NCI-H2107 (cell line): ENCODE measurements around the gene SMU1.
A peak's percentile ranks its signal among the peaks of the same experiment; 100 is the strongest.

Experiments
- DNase-seq: peaks from one replicate; lab custom pipeline; 2025; lab: John Stamatoyannopoulos, UW

Gene SMU1

DNA sequence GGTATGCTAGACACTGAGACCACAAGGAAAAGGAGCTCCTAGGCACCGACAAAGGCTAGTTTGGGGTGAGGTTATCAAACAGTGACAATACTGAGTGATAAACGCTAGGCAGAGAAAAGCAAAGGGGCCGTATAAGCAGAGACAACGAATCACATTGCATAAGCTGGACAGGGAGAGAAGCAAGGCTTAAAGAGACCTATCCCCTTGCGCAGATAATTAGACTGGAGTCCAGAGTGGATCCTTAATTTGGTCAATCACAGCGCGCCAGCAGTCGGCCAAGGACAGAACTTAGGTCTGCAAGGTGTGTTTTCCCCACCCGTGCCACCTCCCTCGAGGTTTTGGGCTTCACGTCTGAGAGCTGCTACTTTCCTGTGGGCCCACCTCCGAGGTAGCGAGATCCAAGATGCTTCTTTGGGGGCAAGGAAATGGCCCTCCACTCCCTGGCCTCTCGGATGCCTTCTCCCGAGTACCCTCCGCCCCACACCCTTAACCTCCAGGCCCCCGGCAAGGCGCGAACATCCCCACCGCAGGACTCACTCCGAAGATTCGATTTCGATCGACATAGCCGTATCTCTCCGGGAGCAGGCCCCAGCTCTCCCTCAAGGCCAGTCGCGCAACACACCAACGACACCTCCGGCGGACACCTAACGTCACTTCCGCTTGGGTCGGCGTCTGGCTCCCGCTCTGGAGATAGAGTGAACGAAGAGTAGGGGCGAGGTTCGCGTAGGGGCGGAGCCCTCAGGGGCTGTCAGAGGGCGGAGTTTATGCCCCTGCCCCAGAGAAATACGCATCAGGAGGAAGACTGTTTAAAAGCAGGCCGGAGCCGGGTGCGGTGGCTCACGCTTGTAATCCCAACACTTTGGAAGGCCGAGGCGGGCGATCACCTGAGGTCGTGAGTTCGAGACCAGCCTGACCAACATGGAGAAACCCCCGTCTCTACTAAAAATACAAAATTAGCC lies at the start of gene SMU1:
SMU1 (minus strand) TSS at position 629 of the 959 bp plus-strand sequence; CDS start at position 563, 66 bp downstream.
- peak; percentile 84 for DNase-seq

- no peak for DNase-seq
Measured at GRCh38 chr9:33125461-33125860, 49.0 kb upstream of the SMU1 start.

DNA sequence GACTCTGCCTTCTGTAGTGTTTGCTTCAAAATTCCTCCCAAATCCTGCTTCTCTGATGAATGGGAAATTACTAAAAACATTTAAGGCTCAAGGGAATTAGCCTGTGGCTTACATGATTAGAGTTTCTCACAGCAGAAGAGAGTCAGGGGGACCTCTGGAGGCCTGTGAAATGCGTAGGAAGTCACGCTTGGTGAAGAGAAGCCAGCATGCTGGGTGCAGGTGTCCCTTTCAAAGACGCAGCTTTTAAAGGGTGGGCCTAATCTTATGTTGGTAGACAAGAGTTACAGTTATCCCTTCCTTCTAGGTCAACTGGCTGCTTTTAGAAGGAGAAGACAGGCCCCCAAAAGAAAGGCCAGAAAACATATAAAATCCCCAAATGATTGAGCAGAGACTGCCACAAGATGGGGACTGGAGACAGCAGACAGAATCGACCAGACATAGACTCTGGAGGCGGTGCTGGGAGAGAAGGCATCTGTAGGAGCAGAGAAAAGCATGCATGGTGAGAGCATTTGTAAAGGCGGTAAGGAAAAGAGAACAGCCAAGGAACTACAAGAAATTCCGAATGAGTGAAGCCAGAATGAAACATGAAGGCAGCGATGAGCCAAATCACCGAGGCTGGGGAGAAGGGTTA lies 48.4 kb upstream of the SMU1 start:
- DNase-seq: no peak

- no peak for DNase-seq
Measured at GRCh38 chr9:33124046-33124445, 47.6 kb upstream of the SMU1 start.

DNA sequence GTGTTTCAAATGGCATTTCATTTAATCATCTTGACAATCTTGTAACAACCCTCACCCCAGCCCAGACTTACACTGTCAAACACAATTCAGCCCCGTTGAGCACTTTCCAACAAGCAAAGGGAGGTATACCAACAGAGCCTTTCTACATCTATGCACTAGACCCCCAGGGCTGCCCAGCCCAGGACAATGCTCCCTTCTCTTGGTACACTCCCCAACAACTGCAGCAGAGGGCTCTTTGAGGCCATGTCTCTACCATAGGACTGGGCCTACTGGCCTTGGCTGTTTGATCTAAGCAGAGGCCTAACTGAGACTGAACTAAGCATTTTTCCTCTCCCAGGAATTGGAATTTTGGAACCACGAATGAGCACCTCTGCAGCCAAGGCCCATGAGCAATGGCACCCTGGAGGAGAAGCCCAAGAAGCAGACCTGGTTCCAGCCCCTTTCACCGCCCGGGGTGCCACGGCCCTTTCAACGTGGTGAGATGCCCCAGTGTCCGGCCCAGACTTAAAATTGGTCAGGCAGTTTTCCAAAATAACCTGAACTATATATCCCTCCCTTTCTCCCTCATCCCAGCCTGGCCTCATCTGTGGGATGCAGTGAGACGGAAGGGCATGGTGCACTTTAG lies 47.0 kb upstream of the SMU1 start:
- DNase-seq: no peak

- no peak for DNase-seq
Measured at GRCh38 chr9:33120620-33121019, 44.1 kb upstream of the SMU1 start.

- DNase-seq: no peak
Measured at GRCh38 chr9:33117796-33118195, 41.3 kb upstream of the SMU1 start.

DNA sequence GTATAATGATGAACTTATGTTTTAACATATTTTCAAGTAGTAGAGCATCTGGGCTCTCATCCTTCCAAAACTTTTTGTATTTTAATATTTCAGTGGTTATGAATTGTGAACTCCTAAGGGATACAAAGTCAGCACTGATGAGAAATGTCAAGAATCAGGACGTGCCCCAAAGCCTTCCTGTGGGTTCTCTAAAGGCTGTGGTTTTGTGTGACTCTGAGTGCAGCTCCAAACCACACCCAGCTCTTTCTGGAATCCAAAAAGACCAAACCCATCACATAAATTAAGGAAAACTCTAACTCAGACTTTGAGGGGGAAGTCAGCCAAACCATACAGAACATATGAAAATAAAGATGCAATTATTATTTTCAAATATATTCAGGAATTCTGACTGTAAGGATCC lies 40.8 kb upstream of the SMU1 start:
- DNase-seq: no peak

DNA sequence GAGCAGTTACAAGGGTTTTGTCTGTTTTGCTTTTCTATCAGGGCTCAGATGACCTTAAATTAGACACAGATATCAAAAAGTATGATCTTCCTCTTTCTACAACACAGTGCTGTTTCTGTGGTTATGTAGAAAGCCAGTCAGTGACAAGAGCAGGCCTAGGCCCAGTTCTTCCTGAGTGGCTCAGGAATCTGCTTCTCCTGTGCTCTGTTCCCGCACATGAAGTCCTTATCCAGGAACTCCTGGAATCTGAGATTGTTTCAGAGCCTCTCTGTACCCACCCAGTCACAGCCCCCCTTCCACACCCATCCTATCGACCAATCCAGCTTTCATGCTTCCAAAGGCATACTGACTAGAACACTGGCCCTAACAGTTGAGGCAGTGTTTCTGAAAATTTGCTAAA lies 40.4 kb upstream of the SMU1 start:
- no peak for DNase-seq

GRCh38 chr9:33114746-33115145 lies 38.3 kb upstream of the SMU1 start:
- DNase-seq: no peak

GRCh38 chr9:33113799-33114547 lies 37.5 kb upstream of the SMU1 start:
- no peak for DNase-seq

DNA sequence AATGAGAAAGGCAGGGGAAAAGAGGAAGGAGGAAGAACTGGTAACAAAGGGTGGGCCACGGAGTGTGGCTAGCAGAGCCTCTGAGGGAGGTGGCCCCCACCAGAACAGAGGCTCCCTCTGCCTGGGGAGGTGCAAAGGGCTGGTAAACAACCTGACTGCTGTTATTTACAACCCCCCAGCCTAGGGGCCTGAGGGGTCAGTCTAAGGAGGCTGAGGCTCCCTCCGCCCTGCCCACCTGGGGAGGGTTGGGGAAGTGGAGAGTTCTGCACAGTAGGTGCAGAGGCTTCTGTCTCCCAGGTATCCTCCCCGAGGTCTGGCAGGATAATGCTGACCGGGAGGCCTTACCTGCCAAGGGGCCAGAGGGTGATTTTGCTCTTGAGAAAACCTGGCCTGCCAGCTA lies 35.6 kb upstream of the SMU1 start:
- DNase-seq: no peak

GRCh38 chr9:33111631-33112030 lies 35.2 kb upstream of the SMU1 start:
- DNase-seq: no peak

DNA sequence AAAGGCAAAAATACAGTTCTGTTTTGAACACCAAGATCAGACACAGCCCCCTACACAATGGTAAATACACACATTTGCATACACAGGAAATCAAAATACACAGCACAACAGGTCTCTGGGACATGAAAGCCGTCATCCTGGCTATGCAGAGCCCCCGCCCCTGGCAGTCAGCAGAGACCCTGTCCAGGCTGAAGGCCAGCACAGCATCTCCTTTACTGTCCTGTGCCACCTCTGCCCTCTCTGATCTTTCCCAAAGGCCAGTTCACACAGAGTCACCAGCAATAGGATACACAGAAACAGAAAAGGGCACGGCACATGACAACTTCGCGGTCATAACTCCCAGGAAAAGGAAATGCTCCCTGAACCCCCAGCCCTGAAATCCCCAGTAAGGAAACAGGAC lies 34.2 kb upstream of the SMU1 start:
- DNase-seq: no peak

DNA sequence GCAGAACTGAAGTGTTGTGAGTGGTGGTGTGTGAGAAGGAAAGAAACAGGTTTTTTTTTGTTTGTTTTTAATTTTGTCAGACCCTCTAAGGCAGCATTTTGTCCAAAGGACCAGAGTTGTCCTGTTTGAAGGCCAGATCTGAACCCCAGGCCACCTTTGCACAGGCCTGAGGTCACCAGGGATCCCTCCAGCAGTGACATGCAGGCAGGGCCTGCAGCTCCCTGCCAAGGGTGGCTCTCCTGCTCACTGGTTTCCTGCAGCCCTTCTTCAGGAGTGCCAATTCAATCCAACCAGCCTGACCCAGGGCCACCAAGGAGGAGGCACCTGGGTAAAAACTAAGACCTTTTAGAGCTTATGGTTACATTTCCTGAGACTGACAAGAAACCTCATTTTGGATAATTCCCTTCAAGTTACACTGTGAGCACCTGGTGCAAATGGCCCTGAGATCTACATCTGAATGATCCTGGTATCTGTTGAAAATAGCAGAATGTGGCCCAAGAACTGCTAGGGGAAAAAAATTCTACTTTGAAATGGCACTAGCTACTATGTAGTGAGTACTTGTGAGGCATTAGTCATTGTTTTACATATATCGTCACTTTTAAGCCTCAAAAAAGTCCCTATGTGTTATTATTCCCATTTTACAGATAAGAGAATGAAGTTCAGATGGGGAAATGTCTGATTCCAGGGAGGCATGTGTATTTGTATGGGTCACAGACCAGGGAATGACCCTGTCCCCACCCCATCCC lies 33.5 kb upstream of the SMU1 start:
- no peak for DNase-seq

- no peak for DNase-seq
Measured at GRCh38 chr9:33109097-33109496, 32.6 kb upstream of the SMU1 start.

DNA sequence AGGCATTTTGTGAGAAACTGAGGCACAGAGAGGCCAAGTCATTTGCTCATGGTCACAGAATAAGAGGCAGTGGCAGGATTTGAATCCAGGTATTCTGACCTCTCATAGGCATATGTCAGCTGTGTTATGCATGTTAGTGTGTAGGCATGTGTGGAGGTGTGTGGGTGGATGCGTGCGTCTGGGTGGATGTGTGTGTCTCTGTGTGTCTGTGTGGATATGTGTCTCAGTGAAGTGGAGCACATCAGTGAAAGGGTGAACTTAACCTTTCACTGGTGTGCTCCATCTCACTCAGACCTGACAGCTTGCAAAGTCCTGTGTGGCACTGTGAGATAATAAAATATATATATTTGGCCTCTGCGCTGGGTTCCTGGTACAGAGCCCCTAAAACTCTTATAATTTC lies 32.0 kb upstream of the SMU1 start:
- DNase-seq: no peak

DNA sequence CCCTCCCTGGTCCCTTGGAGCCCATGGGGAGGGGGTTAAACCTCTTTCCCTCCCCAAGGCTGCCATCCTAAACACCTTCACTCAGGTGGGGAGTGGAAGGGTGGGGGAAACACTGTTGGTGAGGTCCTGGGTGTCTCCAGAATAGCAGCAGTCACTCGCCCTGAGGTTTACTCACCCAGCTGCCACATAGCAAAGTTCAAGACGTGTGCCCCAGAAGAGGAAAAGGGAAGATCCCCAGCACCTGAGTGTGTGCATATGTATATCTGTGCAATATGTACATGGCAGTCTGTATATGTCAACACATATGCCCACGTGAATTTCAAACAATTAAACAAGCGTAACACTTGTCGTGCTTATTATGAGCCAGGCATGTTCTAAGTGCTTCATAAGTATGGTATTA lies 31.3 kb upstream of the SMU1 start:
- no peak for DNase-seq

- DNase-seq: no peak
Measured at GRCh38 chr9:33106827-33107621, 30.6 kb upstream of the SMU1 start.

GRCh38 chr9:33106372-33106771 lies 29.9 kb upstream of the SMU1 start:
- DNase-seq: no peak

DNA sequence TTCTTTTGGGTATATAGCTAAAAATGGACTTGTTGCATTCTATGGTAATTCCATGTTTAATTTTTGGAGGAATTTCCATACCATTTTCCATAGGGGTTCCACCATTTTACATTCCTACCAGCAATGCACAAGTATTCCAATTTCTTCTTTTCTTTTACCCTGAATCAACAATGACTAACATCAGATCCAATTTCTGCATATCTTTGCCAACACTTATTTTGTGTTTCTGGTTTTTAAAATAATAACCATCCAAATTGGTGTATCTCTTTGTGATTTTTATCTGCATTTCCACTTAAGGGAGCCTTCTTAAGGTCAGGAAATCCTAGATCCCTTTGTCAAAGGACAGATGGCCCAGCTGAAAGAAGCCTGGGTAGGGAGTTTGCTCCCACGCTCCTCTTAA lies 29.5 kb upstream of the SMU1 start:
- no peak for DNase-seq
